Astrocyte (in vitro differentiated cells and primary cell): ENCODE measurements around the gene TIMELESS.

Source experiments
- CTCF ChIP-seq: IDR thresholded peaks from 2 replicates; pipeline ENCODE4 v1.5.1; 2011; ENCODE audit warnings: low read depth, mild to moderate bottlenecking, inconsistent platforms, low read length, moderate library complexity; ENCODE audit not compliant: insufficient read depth
- EZH2 ChIP-seq: IDR thresholded peaks from 2 replicates; pipeline ENCODE4 v1.6.1; 2012; ENCODE audit warnings: mild to moderate bottlenecking, low read length, inconsistent platforms; ENCODE audit not compliant: insufficient read depth

GRCh38 chr12:56411781-56412639 lies 37.2 kb downstream of the TIMELESS start:
- no peak for TF ChIP-seq CTCF
- no peak for TF ChIP-seq EZH2
